COLO668 (cell line): ENCODE results near the gene NRL.
A peak's percentile ranks its signal among the peaks of the same experiment; 100 is the strongest.

Experiments used
- DNase-seq: peaks from one replicate; lab custom pipeline; 2025; ENCODE audit not compliant: unreplicated experiment; lab: John Stamatoyannopoulos, UW

The NRL gene

GRCh38 chr14:24100982-24101494 lies 13.7 kb downstream of the NRL start:
- no peak for DNase-seq

GRCh38 chr14:24100197-24100981 lies 14.4 kb downstream of the NRL start:
- DNase-seq: no peak

GRCh38 chr14:24098927-24099813 lies 15.6 kb downstream of the NRL start:
- DNase-seq: peak; percentile 58

GRCh38 chr14:24098229-24098926 lies 16.4 kb downstream of the NRL start:
- no peak for DNase-seq

GRCh38 chr14:24096545-24097181 lies 18.1 kb downstream of the NRL start:
- no peak for DNase-seq

- peak; percentile 32 for DNase-seq
These were observed 19.3 kb downstream of the NRL start for GRCh38 chr14:24095271-24096068.

- DNase-seq: peak; percentile 48
These were observed 19.9 kb downstream of the NRL start for GRCh38 chr14:24094841-24095270.

- peak; percentile 91 for DNase-seq
These were observed 20.6 kb downstream of the NRL start, which contains the start of gene PCK2 for GRCh38 chr14:24093901-24094840. Gene PCK2 (plus strand): TSS chr14:24094311. CDS start chr14:24094406, 95 bp downstream.

GRCh38 chr14:24093207-24093900 lies 21.4 kb downstream of the NRL start:
- DNase-seq: no peak

GRCh38 chr14:24092505-24093206 lies 22.1 kb downstream of the NRL start:
- no peak for DNase-seq

- DNase-seq: no peak
These were observed 22.6 kb downstream of the NRL start for GRCh38 chr14:24092110-24092504.

GRCh38 chr14:24089890-24090289 lies 24.9 kb downstream of the NRL start:
- DNase-seq: no peak

- no peak for DNase-seq
These were observed 26.7 kb downstream of the NRL start for GRCh38 chr14:24088095-24088494.

- DNase-seq: no peak
These were observed 27.7 kb downstream of the NRL start for GRCh38 chr14:24087004-24087403.

- no peak for DNase-seq
These were observed 28.4 kb downstream of the NRL start for GRCh38 chr14:24086193-24086955.

GRCh38 chr14:24085215-24085614 lies 29.5 kb downstream of the NRL start:
- DNase-seq: no peak

- no peak for DNase-seq
These were observed 30.3 kb downstream of the NRL start for GRCh38 chr14:24084440-24084839.
